Astrocyte of the spinal cord (primary cell): ENCODE measurements around the gene TRPC5OS.

Experiments used
- DNase-seq: peaks from one replicate; pipeline ENCODE4 v3.0.0; 2011; ENCODE audit warnings: low read depth, low spot score
- H3K4me3 ChIP-seq: 2 replicates; pipeline ENCODE4 v1.5.1; 2011; ENCODE audit warnings: low read depth, mild to moderate bottlenecking, low read length, moderate library complexity
- CTCF ChIP-seq: IDR thresholded peaks from 2 replicates; pipeline ENCODE4 v1.5.1; 2012; ENCODE audit warnings: low read depth, mild to moderate bottlenecking, low read length, inconsistent platforms
- in situ Hi-C: cut with HindIII; loops from 2 replicates; pipeline ENCODE4 v1.10.0; 2017; ENCODE audit warnings: low sequenced_read_pairs

The TRPC5OS gene

GRCh38 chrX:111886678-111887077, 10.7 kb downstream of the TRPC5OS start:
- in situ Hi-C loops: no loop called here
- DNase-seq: no peak
- H3K4me3 ChIP-seq: no peak overlapping the region
- no peak for TF ChIP-seq CTCF

- no peak for DNase-seq
- H3K4me3 ChIP-seq: no peak overlapping the region
- in situ Hi-C loops: no loop called here
- no peak for TF ChIP-seq CTCF
Observed at GRCh38 chrX:111888600-111888999, 12.6 kb downstream of the TRPC5OS start.

- no peak for DNase-seq
- H3K4me3 ChIP-seq: no peak overlapping the region
- in situ Hi-C loops: no loop called here
- no peak for TF ChIP-seq CTCF
Observed at GRCh38 chrX:111892375-111892774, 16.4 kb downstream of the TRPC5OS start.

GRCh38 chrX:111896148-111896547, 20.2 kb downstream of the TRPC5OS start:
- no peak for DNase-seq
- no peak overlapping the region for H3K4me3 ChIP-seq
- in situ Hi-C loops: no loop called here
- TF ChIP-seq CTCF: no peak

GRCh38 chrX:111914398-111915090, 38.6 kb downstream of the TRPC5OS start:
- TF ChIP-seq CTCF: no peak
- no peak for DNase-seq

GRCh38 chrX:111917591-111917990, 41.6 kb downstream of the TRPC5OS start:
- TF ChIP-seq CTCF: no peak
- in situ Hi-C loops: no loop called here
- no peak for DNase-seq
- no peak overlapping the region for H3K4me3 ChIP-seq

More at GRCh38 chrX:111914398-111915090, 38.6 kb downstream of the TRPC5OS start:
- H3K4me3 ChIP-seq: no peak overlapping the region
- in situ Hi-C loops: no loop called here
